ENCODE data around the gene SREBF2.

- TF ChIP-seq POLR2AphosphoS5 (IDR thresholded peaks at IDR 0.05; ENCODE audit: low read depth, low read length): no peak
- TF ChIP-seq, protein P1, sequence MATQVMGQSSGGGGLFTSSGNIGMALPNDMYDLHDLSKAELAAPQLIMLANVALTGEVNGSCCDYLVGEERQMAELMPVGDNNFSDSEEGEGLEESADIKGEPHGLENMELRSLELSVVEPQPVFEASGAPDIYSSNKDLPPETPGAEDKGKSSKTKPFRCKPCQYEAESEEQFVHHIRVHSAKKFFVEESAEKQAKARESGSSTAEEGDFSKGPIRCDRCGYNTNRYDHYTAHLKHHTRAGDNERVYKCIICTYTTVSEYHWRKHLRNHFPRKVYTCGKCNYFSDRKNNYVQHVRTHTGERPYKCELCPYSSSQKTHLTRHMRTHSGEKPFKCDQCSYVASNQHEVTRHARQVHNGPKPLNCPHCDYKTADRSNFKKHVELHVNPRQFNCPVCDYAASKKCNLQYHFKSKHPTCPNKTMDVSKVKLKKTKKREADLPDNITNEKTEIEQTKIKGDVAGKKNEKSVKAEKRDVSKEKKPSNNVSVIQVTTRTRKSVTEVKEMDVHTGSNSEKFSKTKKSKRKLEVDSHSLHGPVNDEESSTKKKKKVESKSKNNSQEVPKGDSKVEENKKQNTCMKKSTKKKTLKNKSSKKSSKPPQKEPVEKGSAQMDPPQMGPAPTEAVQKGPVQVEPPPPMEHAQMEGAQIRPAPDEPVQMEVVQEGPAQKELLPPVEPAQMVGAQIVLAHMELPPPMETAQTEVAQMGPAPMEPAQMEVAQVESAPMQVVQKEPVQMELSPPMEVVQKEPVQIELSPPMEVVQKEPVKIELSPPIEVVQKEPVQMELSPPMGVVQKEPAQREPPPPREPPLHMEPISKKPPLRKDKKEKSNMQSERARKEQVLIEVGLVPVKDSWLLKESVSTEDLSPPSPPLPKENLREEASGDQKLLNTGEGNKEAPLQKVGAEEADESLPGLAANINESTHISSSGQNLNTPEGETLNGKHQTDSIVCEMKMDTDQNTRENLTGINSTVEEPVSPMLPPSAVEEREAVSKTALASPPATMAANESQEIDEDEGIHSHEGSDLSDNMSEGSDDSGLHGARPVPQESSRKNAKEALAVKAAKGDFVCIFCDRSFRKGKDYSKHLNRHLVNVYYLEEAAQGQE (IDR thresholded peaks at IDR 0.05; ENCODE audit: insufficient read depth in 1 of 2, low read depth in 2 of 2, low read length in 2 of 2): no peak
- no peak for TF ChIP-seq SIN3A (IDR thresholded peaks at IDR 0.05; ENCODE audit: borderline replicate concordance, insufficient read depth, low read length)
- no peak for TF ChIP-seq TAF1 (IDR thresholded peaks at IDR 0.05; ENCODE audit: borderline replicate concordance, insufficient read depth, low read length)
- TF ChIP-seq FOXP2 (optimal IDR thresholded peaks at IDR 0.05; ENCODE audit: borderline replicate concordance, extremely low read depth, extremely low read length, insufficient read depth): no peak
Measured at GRCh38 chr22:41857860-41858199, 24.9 kb downstream of the SREBF2 start.

Measured in PFSK-1 (cell line).